MCF 10A (cell line): Measurements from ENCODE around the gene CCL22. TPM values are rescaled to one million over a fixed set of nuclear protein-coding genes. Genes with fewer than 3 reads are reported as not detected.

ENCODE experiments used
- BruUV-seq: library from RNA; stranded (reverse); fragments of 400-500 nt; replicated peaks from 2 replicates; lab custom pipeline; 2021; lab: Mats Ljungman, UMichigan
- CTCF ChIA-PET: fragments of 300-600 bp; sonication (Branson Sonifier 250); formaldehyde crosslinking; extraction: SDS; loops from one replicate; lab custom pipeline; 2021; ENCODE audit warnings: antibody characterized with exemption, inconsistent platforms; lab: Yijun Ruan, JAX
- POLR2A ChIA-PET: fragments of 300-600, 350-650 bp; sonication (Branson Sonifier 250); formaldehyde crosslinking; extraction: SDS; loops from one replicate; lab custom pipeline; 2020; ENCODE audit warnings: antibody characterized with exemption, inconsistent platforms; lab: Yijun Ruan, JAX
- DNase-seq: peaks from one replicate; pipeline ENCODE4 v3.0.0-alpha.2; 2018; ENCODE audit not compliant: unreplicated experiment
- H3K27ac Mint-ChIP-seq: one replicate; pipeline ENCODE4 v1.8.0; 2022; ENCODE audit warnings: mild to moderate bottlenecking, low read depth, mixed read lengths; ENCODE audit not compliant: unreplicated experiment
- H3K27me3 Mint-ChIP-seq: one replicate; pipeline ENCODE4 v1.8.0; 2022; ENCODE audit warnings: mixed read lengths; ENCODE audit not compliant: insufficient read depth, unreplicated experiment
- H3K36me3 Mint-ChIP-seq: one replicate; pipeline ENCODE4 v1.8.0; 2022; ENCODE audit warnings: mild to moderate bottlenecking, moderate library complexity, mixed read lengths; ENCODE audit not compliant: insufficient read depth, unreplicated experiment
- H3K4me1 Mint-ChIP-seq: one replicate; pipeline ENCODE4 v1.8.0; 2022; ENCODE audit warnings: mixed read lengths; ENCODE audit not compliant: insufficient read depth, unreplicated experiment
- H3K4me3 Mint-ChIP-seq: one replicate; pipeline ENCODE4 v1.8.0; 2022; ENCODE audit warnings: mild to moderate bottlenecking, moderate library complexity, mixed read lengths; ENCODE audit not compliant: unreplicated experiment
- H3K9me3 Mint-ChIP-seq: one replicate; pipeline ENCODE4 v1.8.0; 2022; ENCODE audit warnings: mixed read lengths; ENCODE audit not compliant: unreplicated experiment
- CTCF ChIP-seq: fragments of 200-600 bp; IDR thresholded peaks from one replicate; pipeline ENCODE4 v1.8.0; 2022; ENCODE audit warnings: antibody characterized with exemption, mild to moderate bottlenecking; ENCODE audit not compliant: unreplicated experiment
- intact Hi-C: fragments of 100-400 bp; cut with micrococcal nuclease; formaldehyde crosslinking; loops from 2 replicates; pipeline ENCODE4 v1.14.1; 2022
- total RNA-seq: library from RNA; stranded (reverse); gene quantifications from 2 replicates; pipeline ENCODE4 v1.2.3, GENCODE V29; 2022

CCL22 gene
- total RNA-seq, 1 experiment from 2014 or later = not detected

- Mint-ChIP-seq H3K27ac (no peak overlapping the region), H3K36me3 (no peaks in the 10 kb centered on the region), H3K4me1 (peaks cover 13% of the 10 kb centered on the region), H3K9me3 (no peaks in the 10 kb centered on the region), H3K27me3 (peaks cover 4% of the 10 kb centered on the region), H3K4me3 (no peak overlapping the region)
- DNase-seq = no peak
- CTCF ChIA-PET = interaction anchor here (0.5 kb wide), 1 partner anchor 36 kb away, joined by 3 read pairs; no protein-coding TSS in a partner anchor
- POLR2A ChIA-PET = interaction anchor here (1.2 kb wide), 1 partner anchor 10 kb away, joined by 4 read pairs; no protein-coding TSS in a partner anchor
- no peak for TF ChIP-seq CTCF
- intact Hi-C loops = no loop called here
- BruUV-seq = no TSS peak
These were observed 29.2 kb downstream of the CCL22 start for GRCh38 chr16:57387598-57388354.

- Mint-ChIP-seq H3K27me3 (peaks cover 12% of the 10 kb centered on the region), H3K4me1 (peaks cover 10% of the 10 kb centered on the region), H3K27ac (no peak overlapping the region), H3K36me3 (no peaks in the 10 kb centered on the region), H3K4me3 (no peak overlapping the region), H3K9me3 (no peaks in the 10 kb centered on the region)
- POLR2A ChIA-PET = interaction anchor here (1.2 kb wide), 1 partner anchor 10 kb away, joined by 4 read pairs; no protein-coding TSS in a partner anchor
- DNase-seq = no peak
- intact Hi-C loops = no loop called here
- no peak for TF ChIP-seq CTCF
- CTCF ChIA-PET = interaction anchor here (0.5 kb wide), 1 partner anchor 37 kb away, joined by 3 read pairs; no protein-coding TSS in a partner anchor
- no TSS peak for BruUV-seq
These were observed 29.9 kb downstream of the CCL22 start for GRCh38 chr16:57388359-57389086.

- POLR2A ChIA-PET = no interaction called here
These were observed 30.5 kb downstream of the CCL22 start for GRCh38 chr16:57389087-57389468.

More at GRCh38 chr16:57389087-57389468, 30.5 kb downstream of the CCL22 start:
- Mint-ChIP-seq H3K27ac (no peak overlapping the region), H3K4me1 (peaks cover 9% of the 10 kb centered on the region), H3K9me3 (no peaks in the 10 kb centered on the region), H3K27me3 (peaks cover 17% of the 10 kb centered on the region), H3K36me3 (no peaks in the 10 kb centered on the region), H3K4me3 (no peak overlapping the region)
- CTCF ChIA-PET = no interaction called here
- TF ChIP-seq CTCF = no peak
- BruUV-seq = no TSS peak
- intact Hi-C loops = no loop called here
- DNase-seq = no peak
